Measurements from ENCODE around the gene GRIK1.

DNA sequence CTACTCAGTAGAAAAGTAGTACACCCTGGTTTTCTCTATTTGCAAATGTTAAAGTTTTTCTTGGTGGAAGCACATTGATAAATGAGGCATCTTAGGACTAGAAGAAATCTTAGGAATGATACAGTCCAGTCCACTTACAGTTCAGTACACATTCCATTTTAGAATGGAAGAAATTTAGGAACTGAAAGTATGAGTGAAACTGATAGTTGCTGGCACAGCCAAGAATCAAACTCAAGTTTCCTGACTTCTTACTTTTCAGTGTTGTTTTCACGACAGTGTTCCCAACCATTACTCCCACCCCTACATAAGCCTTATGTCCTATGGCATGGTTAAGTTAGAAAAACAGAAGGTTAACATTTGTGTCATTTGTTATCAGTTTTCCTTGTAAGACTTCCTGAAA, 382.6 kb downstream of the GRIK1 start:
- TF ChIP-seq, protein P1, sequence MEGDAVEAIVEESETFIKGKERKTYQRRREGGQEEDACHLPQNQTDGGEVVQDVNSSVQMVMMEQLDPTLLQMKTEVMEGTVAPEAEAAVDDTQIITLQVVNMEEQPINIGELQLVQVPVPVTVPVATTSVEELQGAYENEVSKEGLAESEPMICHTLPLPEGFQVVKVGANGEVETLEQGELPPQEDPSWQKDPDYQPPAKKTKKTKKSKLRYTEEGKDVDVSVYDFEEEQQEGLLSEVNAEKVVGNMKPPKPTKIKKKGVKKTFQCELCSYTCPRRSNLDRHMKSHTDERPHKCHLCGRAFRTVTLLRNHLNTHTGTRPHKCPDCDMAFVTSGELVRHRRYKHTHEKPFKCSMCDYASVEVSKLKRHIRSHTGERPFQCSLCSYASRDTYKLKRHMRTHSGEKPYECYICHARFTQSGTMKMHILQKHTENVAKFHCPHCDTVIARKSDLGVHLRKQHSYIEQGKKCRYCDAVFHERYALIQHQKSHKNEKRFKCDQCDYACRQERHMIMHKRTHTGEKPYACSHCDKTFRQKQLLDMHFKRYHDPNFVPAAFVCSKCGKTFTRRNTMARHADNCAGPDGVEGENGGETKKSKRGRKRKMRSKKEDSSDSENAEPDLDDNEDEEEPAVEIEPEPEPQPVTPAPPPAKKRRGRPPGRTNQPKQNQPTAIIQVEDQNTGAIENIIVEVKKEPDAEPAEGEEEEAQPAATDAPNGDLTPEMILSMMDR (IDR thresholded peaks at IDR 0.05) = no peak
- no peak for TF ChIP-seq POLR2A (IDR thresholded peaks at IDR 0.05)

All from Peyer's patch (tissue), 4 donors.